HAP-1 (cell line): Measurements from ENCODE around the gene TRRAP.

Experiments used
- DNase-seq, 2 experiments: peaks; one replicate each; pipeline ENCODE4 v3.0.0-alpha.2; 2016 to 2020; ENCODE audit warnings: low spot score in 2 of 2
- H3K27me3 ChIP-seq: fragments of 250-450 bp; sonication (Bioruptor Pico); 2 replicates; pipeline ENCODE4 v1.5.1; 2020; ENCODE audit warnings: low read depth, mild to moderate bottlenecking, moderate library complexity
- H3K36me3 ChIP-seq: fragments of 250-450 bp; sonication (Bioruptor Pico); replicated peaks from 2 replicates; pipeline ENCODE4 v1.5.1; 2020; ENCODE audit warnings: mild to moderate bottlenecking
- H3K4me1 ChIP-seq: fragments of 250-450 bp; sonication (Bioruptor Pico); 2 replicates; pipeline ENCODE4 v1.5.1; 2020; ENCODE audit warnings: mild to moderate bottlenecking
- H3K4me3 ChIP-seq: fragments of 250-450 bp; sonication (Bioruptor Pico); 2 replicates; pipeline ENCODE4 v1.5.1; 2020; ENCODE audit warnings: mild to moderate bottlenecking, moderate library complexity
- H3K9me3 ChIP-seq: fragments of 250-450 bp; sonication (Bioruptor Pico); 2 replicates; pipeline ENCODE4 v1.5.1; 2020; ENCODE audit warnings: mild to moderate bottlenecking, moderate library complexity
- in situ Hi-C: fragments of 300-500 bp; cut with MboI; formaldehyde crosslinking; loops from 3 replicates; pipeline ENCODE4 v1.14.3; 2020; ENCODE audit warnings: low sequenced_read_pairs, inconsistent platforms, mixed read lengths

TRRAP gene

DNA sequence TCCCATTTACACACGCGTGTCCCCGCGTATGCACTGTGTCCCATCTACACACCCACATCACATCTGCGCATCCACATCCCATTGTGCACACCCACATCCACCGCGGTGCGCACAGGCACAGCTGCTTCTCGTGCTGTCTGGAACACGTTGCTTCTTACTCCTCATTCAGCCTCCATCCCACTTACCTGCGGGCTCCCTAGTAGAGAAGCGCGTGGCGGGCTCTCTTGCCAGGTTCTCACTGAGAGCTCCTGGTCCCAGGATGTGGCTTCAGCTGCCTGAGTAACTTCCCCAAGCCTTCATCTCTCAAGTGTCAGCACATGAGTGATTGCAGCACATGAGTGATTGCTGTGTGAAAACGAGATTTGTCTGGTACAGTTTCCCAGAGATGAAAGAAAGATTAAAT lies 117.8 kb downstream of the TRRAP start:
- H3K27me3 ChIP-seq: no peaks in the 10 kb centered on the region
- H3K9me3 ChIP-seq: no peaks in the 10 kb centered on the region
- no peak overlapping the region for H3K4me3 ChIP-seq
- DNase-seq: no peak
- no peaks in the 10 kb centered on the region for H3K4me1 ChIP-seq
- in situ Hi-C loops: no loop called here
- H3K36me3 ChIP-seq: peaks cover 71% of the 10 kb centered on the region

DNA sequence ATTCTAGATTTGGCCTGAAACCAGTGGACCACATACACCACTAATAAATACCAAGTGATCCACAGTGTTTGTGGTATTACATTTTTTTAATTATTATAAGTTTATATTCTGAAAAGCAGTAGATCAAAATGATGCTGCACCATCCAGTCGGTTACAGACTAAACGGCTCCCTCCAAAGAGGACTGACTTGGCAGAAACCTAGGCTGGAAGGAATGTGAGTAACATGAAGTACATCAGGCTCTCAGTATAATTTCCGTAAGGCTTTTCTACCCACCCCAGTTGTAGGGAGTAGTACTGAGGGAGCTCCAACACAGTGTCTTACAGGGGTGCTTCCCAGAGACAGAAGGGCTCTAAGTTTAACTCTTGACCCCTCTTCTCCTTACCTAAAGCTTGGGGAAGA lies 119.5 kb downstream of the TRRAP start:
- Histone ChIP-seq H3K27me3 (no peaks in the 10 kb centered on the region), H3K4me1 (no peaks in the 10 kb centered on the region), H3K9me3 (no peaks in the 10 kb centered on the region), H3K36me3 (peaks cover 54% of the 10 kb centered on the region), H3K4me3 (no peak overlapping the region)
- DNase-seq: no peak
- in situ Hi-C loops: no loop called here

DNA sequence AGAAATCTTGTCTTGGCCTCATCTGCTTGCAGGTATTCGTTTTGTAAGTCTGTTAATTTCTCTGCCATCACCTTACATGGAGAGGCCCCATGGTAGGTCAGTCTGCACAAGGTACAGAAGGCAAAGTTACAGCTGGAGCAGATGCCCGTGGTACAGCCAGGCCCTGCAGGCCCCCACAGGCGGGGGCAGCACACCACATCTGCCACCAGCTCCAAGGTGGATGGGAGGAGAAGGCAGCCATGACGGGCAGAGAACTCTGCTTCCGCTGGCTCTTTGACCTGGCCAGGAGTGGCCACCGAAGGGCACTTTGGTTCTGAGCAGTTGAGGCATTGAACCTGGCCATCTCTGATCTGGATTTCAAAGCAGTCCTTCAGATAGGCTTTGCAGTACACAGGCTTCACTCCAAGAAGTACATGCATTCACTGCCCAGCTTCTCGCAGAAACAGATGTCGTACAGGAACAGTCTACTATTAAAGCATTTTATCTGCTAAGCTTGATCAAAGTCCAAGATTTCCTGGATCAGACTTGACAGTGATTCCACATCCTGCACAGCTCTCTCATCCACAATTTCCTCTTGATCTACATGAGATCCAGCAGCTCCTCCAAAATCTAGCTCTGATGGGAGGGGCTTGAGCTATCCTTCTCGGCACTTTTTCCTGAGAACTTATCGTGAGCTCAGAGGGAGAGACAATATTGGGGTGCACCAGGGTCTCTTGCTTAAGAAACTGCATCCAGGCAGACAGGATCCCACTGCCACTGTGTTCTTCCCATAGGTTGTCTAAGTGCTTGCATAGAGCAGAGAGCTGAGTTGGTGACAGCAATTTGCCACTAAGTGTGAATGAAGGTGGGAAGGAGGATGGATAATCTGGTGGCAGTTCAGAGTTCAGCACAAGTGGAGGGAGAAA lies 120.7 kb downstream of the TRRAP start:
- H3K4me1 ChIP-seq: no peaks in the 10 kb centered on the region
- peaks cover 45% of the 10 kb centered on the region for H3K36me3 ChIP-seq
- in situ Hi-C loops: no loop called here
- H3K27me3 ChIP-seq: no peaks in the 10 kb centered on the region
- no peak overlapping the region for H3K4me3 ChIP-seq
- DNase-seq: no peak
- no peaks in the 10 kb centered on the region for H3K9me3 ChIP-seq

DNA sequence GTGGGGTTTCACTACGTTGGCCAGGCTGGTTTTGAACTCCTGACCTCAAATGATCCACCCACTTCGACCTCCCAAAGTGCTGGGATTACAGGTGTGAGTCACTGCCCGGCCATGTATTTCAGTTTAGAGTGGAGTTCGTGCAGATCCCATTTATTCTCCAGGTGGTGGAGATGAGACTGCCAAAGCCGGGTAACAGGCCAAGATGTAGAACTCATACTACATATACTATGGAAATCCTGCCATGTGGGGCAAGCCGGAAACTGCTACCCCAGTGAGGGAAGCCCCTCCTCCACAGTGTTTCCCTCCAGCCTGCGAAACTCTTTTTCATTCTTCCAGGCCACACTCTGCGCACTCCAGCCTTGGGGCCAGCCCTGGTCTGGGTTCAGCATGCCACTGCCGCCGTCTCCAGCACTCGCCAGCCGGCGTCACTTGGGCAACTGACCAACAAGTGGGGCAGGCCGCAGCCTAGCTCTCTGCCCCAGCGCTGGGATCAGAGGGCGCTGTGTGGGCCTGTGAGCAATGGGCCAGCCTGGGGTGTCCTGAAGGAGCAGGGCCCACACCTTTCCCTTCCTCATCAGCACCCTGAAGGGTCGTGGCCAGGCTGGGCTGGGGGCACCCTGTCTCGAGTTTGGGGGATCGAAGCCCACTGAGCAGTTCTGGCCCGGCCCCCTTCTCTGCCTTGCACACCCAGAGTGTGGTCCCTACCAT lies 122.0 kb downstream of the TRRAP start:
- Histone ChIP-seq H3K4me1 (no peaks in the 10 kb centered on the region), H3K9me3 (no peaks in the 10 kb centered on the region), H3K36me3 (peaks cover 48% of the 10 kb centered on the region), H3K27me3 (no peaks in the 10 kb centered on the region), H3K4me3 (no peak overlapping the region)
- in situ Hi-C loops: no loop called here
- DNase-seq: no peak

DNA sequence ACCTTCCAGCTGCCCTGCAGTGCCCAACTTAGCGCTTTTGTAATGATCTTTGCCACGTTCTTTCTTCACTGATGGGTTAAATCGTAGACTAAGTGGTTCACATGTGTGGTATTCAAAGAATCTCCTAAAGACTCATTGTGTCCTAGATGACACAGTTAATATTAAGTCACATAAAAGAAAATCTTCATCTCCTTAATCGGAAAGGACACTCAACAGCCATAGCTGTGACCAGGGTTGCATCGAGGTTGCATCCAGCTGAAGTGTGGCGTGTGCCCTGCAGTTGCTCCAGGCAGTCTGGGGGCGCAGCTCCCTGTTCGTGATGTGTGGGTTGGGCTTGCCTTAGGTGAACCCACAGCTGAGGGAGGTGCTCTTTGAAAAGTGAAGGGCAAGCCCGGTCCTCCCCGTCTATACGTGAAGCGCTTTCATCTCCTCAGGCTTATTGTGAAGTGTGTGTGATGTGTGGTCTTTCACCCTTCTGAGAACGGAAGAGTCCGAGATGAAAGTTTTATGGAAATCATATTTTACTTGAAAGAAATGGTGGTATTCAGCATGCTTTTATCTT lies 122.7 kb downstream of the TRRAP start:
- in situ Hi-C loops: no loop called here
- Histone ChIP-seq H3K9me3 (no peaks in the 10 kb centered on the region), H3K27me3 (no peaks in the 10 kb centered on the region), H3K4me1 (no peaks in the 10 kb centered on the region), H3K36me3 (peaks cover 45% of the 10 kb centered on the region), H3K4me3 (no peak overlapping the region)
- DNase-seq: no peak

DNA sequence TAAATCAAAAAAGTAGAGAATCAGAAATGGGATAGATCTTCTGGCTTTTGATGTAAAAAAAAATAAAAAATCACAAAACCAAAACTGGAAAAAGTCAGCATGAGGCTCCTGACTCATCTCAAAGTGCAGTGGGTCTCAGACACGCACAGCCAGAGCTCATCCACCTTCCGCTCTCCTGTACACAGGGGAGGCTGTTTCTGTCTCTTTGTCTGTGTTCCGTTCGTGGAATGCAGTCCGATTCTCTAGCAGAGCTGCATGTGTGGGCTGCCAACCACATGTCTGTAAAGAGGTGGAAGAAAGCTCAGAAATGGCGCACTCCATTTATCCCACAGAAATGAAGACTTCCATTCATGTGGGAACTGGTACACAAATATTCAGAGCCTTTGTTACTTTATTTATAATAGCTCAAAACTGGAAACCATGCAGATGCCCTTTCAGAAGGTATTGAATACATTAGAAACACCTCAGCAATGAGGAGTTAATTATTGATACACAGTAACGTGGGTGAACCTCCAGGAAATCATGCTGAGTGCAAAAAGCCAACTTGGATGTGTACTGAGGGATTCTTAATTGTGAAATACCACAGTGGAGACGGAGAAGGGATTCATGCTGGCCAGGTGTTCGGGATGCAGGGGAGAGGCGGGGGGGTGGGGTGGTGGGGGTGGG lies 123.3 kb downstream of the TRRAP start:
- in situ Hi-C loops: no loop called here

DNA sequence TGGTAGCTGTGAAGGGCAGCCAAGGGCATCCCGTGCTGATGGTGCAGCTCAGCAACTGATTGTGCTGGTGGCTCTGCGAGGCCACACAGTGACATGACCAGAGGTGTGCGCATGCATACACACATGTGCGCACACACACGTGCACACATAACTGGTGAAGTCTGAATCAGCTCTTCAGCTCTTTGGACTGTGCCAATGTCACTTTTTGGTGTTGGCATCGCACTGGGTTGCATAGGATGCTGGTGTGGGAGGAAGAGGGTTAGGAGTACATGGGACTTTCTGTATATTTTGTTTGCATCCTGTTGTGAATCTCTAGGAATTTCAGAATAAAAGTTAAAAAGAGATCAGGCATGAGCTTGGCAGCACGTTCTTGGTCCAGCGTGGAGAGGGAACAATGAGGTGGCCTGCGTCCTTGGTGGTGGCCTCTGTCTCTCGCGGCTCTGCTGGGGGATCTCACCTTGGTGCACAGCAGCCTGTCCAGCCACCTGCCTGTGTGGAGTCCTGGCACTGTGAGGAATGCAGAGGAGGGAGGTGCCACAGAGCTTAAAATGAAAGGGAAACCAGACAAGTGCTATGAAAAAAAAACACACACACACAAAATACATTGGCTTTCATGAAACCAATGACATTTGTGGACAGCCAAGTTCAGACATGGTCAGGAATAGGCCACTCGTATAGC lies 124.0 kb downstream of the TRRAP start:
- no peaks in the 10 kb centered on the region for H3K27me3 ChIP-seq
- no peak overlapping the region for H3K4me3 ChIP-seq
- H3K36me3 ChIP-seq: peaks cover 50% of the 10 kb centered on the region
- in situ Hi-C loops: no loop called here
- DNase-seq: no peak
- no peaks in the 10 kb centered on the region for H3K9me3 ChIP-seq
- H3K4me1 ChIP-seq: no peaks in the 10 kb centered on the region

More for the DNA sequence above, 123.3 kb downstream of the TRRAP start:
- no peak for DNase-seq
- Histone ChIP-seq H3K9me3 (no peaks in the 10 kb centered on the region), H3K27me3 (no peaks in the 10 kb centered on the region), H3K4me1 (no peaks in the 10 kb centered on the region), H3K36me3 (peaks cover 45% of the 10 kb centered on the region), H3K4me3 (no peak overlapping the region)

DNA sequence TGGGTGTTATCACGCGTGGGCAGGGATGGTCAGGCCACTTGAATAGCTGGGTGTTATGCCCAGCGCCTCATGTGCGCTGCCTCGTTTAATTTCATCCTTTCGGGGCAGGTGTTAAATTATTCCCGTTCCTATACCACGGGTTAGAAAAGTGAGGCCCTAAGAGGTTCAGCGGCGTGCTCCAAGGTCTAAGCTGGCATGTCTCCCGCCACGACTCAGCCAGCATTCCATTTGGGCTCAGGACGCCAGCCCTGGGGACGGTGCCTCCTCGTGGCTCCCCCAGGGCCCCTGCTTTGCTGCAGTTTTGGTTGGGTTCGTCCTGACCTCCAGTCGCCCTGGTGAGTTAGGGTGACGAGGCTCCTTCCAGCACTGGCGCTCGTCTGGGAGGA lies 124.5 kb downstream of the TRRAP start:
- Histone ChIP-seq H3K4me1 (no peaks in the 10 kb centered on the region), H3K27me3 (no peaks in the 10 kb centered on the region), H3K4me3 (no peak overlapping the region), H3K36me3 (peaks cover 50% of the 10 kb centered on the region), H3K9me3 (no peaks in the 10 kb centered on the region)
- DNase-seq: no peak
- in situ Hi-C loops: no loop called here

DNA sequence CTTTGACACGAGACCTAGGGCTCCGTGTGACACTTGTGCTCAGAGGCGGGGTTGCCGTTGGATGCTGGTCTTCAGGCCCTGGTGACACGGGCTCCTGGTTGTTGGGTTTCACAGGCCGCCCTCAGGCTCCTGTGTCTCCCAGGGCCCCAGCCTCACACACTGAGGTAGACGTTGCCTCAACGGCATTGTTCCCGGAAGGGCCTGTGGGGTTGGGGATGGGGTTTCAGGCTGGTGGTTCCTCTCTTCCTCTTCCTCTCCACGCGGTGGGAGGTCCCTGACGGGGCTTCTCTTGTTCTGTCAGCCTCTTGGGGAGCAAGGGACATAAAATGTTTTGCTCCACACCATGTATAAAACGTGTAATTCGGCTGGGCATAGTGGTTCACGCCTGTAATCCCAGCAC lies 125.1 kb downstream of the TRRAP start:
- H3K36me3 ChIP-seq: peaks cover 55% of the 10 kb centered on the region

DNA sequence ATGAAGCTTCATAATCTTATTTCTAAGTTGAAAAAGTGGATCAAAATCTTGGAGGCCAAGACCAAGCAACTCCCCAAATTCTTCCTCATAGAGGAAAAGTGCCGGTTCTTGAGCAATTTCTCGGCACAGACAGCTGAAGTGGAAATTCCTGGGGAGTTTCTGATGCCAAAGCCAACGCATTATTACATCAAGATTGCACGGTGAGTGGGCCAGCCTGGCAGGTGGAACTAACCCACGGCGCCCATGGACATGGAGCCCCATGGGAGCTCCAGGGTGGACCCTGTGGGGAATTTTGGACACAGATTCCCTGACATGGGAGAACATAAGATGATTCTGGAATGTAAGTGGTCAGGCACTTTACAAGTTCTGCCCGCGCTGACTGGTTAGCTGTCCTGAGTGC lies 125.9 kb downstream of the TRRAP start:
- in situ Hi-C loops: no loop called here
- DNase-seq: no peak
- H3K36me3 ChIP-seq: peaks cover 57% of the 10 kb centered on the region

More for the DNA sequence above, 125.1 kb downstream of the TRRAP start:
- no peak for DNase-seq
- H3K4me3 ChIP-seq: no peak overlapping the region
- no peaks in the 10 kb centered on the region for H3K4me1 ChIP-seq
- H3K27me3 ChIP-seq: no peaks in the 10 kb centered on the region
- H3K9me3 ChIP-seq: no peaks in the 10 kb centered on the region
- in situ Hi-C loops: no loop called here

DNA sequence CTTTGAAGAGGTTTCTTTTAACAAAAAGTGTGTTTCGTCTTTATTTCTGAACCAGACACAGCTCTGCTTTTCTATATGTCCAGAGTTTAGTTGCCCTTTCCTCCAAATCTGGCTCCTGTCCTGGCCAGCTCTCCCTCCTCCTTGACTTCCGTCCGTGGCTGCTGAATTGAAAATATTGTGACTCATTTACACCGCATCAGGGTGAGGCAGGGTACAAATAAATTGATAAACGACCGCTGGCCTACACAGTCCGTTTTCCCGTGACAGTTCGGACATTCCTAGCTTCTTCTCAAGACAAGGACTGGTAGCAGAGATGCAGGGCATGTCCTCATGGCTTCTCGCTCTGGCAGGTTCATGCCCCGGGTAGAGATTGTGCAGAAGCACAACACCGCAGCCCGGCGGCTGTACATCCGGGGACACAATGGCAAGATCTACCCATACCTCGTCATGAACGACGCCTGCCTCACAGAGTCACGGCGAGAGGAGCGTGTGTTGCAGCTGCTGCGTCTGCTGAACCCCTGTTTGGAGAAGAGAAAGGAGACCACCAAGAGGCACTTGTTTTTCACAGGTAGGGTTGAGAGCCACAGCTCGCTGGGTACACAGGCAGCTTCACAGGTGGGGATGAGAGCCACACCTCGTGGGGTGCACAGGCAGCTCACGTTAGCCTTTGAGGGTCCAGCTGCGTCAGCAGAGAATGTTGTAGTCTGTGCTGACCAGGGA lies 126.6 kb downstream of the TRRAP start:
- no peaks in the 10 kb centered on the region for H3K27me3 ChIP-seq
- no peaks in the 10 kb centered on the region for H3K9me3 ChIP-seq
- no peak for DNase-seq
- peaks cover 55% of the 10 kb centered on the region for H3K36me3 ChIP-seq
- no peaks in the 10 kb centered on the region for H3K4me1 ChIP-seq
- no peak overlapping the region for H3K4me3 ChIP-seq
- in situ Hi-C loops: no loop called here

More for the DNA sequence above, 125.9 kb downstream of the TRRAP start:
- Histone ChIP-seq H3K9me3 (no peaks in the 10 kb centered on the region), H3K4me1 (no peaks in the 10 kb centered on the region), H3K4me3 (no peak overlapping the region), H3K27me3 (no peaks in the 10 kb centered on the region)

DNA sequence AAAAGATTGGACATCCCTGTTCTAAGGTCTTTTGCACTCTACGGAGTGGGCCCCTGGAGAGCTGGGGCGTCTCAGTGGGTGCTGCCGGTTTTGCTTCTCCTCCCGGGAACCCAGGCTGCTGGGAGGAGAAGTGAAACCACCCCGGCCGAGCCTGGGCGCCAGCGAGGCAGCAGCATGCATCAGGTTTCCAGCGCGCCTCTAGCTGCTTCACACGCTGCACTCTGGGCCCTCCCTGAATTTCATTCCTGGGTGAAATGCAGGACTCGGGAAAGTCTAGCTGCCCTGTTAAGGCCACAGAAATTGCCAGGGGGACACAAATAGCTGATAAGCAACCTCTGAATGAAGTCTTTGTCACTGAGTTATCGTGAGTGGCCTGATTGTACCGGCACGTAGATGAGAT lies 127.4 kb downstream of the TRRAP start:
- Histone ChIP-seq H3K9me3 (no peaks in the 10 kb centered on the region), H3K36me3 (peaks cover 56% of the 10 kb centered on the region), H3K4me1 (no peaks in the 10 kb centered on the region), H3K27me3 (no peaks in the 10 kb centered on the region), H3K4me3 (no peak overlapping the region)
- in situ Hi-C loops: no loop called here
- no peak for DNase-seq
